Measurements from ENCODE around the gene ARHGAP26.
"Not testable (repeated sequence)": the region's sequence is repeated elsewhere in the genome, so short reads cannot be mapped to it uniquely, and the experiment has no call there.

ARHGAP26 gene

DNA sequence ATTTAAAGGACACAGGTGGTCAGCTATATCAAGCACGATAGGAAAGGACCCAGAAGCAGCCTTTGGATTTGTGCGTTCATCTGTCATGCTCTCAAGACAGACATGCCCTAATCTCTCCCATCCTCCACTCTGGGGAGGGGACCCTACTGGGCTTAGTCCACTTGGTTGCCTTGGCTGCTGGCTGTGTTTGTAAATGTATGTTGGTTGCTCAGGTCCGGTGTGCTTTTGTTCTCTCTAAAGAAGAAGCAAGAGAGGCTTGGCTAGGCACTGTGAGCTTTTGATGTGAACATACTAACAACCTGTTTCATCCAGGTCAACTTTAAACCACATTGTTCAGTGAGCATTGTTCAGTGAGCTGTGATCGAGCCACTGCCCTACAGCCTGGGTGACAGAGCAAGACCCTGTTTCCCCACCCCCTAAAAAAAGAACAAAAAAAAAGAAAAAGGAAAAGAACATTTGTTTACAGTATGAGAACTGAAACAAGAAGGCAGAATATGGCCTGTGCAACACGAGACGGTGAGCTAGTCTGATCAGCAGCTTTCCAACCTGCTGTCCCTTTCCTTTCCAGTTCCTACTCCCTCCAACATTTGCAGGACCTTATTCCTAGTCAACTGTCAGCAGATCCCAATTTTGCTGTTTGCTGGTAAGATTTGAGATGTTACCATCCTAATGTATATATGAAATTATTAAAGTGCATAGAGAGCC lies 228.3 kb downstream of the ARHGAP26 start:
- no peak for DNase-seq

DNA sequence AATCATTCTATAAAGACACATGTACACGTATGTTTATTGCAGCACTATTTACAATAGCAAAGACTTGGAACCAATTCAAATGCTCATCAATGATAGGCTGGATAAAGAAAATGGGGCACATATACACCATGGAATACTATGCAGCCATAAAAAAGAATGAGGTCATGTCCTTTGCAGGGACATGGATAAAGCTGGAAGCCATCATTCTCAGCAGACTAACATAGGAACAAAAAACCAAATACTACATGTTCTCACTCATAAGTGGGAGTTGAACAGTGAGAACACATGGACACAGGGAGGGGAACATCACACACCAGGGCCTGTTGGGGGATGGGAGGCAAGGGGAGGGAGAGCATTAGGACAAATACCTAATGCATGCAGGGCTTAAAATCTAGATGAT lies 230.4 kb downstream of the ARHGAP26 start:
- DNase-seq = not testable (repeated sequence)

DNA sequence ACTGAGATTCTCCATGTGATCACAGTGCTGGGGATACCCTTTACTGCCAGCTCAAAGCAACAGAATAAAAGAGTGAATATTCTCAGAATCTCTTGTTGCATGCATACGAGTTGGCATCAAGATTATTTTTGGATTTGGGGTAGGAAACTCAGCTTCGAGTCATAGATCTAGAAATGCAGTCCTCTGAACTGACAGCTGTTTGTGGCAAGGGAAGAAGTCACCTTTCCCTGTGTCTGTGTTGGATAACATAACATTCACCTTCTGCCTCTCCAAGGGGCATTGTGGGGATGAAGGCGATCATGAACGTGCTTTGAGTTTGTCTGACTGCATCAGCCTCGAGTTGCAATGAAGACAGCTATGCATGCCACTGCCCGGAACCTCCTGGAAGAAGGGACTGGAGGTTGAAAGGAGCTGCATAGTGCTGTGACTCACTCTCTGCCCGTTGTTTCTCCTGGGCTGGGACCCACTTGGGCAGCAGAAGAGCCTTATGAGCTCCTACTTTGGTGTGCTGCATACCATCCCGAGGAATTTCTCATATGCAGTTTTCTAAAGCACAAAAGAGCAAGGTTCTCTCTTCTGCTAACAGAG lies 231.7 kb downstream of the ARHGAP26 start:
- peak in 1 of 5 donors; percentile 70 for DNase-seq

DNA sequence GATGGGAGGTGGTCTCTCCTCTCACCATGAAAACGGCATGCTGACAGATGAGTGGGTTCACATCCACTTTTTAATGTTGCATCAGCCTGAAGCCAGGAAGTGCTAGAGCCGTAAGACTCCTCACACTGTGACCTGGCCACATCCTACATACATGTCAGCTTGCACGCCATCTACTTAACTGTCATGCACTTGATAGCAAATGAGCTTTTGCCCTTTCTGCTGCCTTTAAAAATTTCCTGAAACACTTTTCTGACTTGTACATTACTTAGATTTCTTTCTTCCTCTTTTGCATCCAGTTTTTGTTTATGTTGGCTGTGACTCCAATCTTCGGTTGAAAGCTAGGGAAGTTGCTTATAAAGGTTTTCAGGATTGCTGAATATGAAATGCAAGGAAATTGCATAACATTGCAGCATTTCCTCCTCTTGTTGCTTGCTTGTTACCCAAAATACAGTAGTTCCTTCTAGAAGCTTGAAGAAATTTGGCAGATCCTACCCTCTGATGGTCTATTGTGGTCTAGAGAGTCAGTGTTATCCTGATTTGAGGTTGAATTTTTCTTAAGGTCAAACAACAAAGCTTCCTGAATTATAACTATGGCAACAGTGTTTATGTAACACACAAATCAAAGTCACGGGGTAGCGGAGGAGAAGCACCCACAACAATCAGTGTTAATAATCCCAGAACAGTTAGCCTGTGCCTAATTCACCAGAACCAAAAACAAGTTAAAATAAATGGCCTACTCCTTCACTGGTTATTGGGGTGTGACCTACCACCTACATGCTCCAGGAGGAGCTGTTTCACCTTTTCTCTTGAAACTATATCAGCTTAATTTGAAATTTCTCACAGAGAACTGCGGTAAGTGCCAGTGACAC lies 232.5 kb downstream of the ARHGAP26 start:
- peak in 4 of 5 donors; percentile 33 to 97 (median 36) for DNase-seq

DNA sequence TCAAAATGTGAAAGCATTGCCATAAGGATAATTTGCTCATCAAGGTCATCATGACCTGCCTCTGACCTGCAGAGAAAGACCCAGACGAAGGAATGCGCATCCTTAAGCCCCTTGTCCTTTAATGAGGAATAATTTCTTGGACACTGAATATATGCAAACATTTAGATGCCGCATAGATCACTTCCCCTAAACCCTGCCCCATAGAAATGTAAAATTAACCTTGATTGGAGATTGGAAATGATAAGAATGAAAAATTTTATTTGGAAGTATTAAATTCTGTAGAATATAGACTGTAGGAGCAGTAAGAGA lies 233.1 kb downstream of the ARHGAP26 start:
- DNase-seq = no peak

DNA sequence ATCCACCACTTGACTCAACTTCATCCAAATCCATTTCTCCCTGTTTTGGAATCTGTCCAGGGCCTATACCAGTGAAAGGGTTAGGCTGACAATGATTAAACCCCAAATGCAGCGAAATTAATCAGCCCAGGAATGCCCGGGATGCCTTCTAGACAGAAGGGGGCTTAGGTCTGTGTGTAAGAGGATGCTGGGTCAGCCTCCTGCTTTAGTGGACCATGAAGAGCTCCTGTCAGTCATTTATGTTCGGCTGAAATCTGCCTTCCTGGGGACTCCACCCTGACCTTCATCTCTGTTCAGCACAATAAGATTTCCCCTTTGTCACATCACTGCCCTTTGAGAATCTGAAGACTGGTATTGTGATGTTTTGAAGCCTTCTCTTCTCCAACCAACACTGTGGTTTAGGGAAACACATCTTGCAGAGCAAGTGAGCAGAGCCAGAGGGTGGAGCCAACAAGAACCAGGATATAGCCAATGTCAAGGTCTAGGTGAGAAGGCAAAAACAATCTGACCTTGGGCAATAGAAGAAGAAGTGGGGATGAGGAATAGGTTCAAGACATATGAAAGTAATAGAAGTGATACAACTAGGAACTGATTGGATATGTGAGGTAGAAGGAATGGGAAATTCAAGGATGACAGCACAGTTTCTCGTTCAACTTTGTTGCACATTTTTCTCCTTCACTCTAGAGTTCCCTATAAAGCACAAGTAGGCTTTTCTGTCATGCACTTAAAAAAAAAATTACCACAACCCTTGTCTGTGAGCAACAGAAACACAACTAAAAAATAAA lies 234.4 kb downstream of the ARHGAP26 start:
- no peak for DNase-seq

DNA sequence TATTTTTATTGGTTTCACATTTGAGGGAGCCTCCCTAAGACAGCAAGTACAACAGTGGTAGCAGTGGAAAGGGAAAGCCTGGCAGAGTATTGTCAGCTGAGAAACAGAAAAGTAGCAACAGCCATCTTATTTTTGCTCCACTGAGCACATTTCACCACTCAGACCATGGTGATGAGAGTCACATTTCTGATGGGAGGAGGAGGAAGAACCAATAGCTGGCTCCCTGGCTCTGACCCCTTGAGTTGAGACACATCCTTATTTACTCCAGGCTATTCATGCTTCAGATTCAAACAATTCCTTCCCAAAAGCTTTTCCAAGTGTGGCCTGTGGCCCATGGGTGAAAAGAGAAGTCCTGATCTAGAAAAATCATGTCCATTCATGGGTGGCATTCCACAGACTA lies 236.3 kb downstream of the ARHGAP26 start:
- DNase-seq = no peak

DNA sequence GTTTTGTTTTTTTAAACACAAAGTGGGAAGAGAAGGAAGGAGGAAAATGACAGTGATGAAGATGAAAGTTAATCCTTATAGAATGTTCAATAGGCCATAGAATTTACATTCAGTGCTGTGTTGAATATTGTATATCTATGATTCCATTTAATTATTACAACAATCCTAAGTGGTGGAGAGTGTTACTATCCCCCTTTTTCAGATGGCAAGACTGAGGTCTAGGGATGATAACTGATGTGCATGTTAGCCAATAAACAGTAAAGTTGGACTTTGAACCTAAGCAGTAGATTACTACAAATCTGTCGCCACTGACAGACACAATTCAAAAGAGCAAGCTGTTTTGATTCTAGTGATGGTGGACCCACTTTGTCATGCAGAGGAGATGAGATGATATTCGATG lies 237.9 kb downstream of the ARHGAP26 start:
- no peak for DNase-seq

DNA sequence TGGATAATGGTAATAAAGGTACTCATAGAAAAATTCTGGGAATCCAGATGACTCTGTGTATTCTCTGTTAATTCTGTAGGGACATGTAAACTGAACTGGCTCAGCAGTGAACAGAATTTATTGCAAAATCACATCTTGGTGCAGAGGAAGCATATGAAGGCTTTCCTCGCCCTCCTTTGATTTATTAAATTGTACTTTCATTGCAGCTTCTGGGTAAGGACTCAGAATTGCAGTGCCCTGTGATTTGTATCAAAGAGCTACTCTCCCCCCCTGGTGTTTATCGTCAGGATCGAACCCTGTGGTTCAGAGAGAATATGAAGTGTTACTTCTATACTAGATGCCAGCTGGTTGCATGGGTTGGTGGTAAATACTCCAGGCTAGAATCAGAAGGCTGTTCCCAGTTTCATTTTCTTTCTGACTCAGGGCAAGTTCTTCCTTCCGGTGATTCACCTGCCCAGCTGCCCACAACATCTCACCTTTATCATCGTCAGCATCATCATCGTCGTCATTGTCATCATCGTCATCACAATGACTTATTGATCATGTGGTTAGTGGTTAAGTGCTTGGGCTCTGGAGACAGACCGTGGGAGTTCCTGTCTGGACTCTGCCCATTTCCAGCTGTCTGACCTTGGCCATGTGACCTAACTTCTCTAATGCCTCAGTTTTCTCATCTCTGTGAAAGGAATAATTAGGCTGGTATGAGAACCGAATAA lies 238.8 kb downstream of the ARHGAP26 start:
- peak; percentile 49 to 99 (median 65) for DNase-seq

DNA sequence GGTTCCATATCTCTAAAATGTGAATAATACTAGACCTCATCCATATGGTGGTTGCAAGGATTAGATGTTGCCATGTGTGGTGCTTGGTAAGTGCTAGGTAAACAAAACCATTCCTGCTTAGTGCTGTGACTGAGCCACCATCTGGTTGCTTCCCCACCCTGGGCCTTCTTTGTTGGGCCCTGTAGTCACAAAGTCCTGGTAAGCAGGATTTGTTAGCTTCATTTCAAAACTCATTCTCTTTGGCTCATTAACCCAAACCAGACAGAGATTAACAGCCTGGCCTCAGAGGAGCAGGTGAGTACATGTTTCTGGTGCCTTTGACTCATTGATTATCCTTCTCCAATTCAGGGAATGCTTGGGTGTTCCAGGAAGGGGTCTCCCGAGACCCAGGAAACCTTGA lies 240.2 kb downstream of the ARHGAP26 start:
- no peak for DNase-seq

DNA sequence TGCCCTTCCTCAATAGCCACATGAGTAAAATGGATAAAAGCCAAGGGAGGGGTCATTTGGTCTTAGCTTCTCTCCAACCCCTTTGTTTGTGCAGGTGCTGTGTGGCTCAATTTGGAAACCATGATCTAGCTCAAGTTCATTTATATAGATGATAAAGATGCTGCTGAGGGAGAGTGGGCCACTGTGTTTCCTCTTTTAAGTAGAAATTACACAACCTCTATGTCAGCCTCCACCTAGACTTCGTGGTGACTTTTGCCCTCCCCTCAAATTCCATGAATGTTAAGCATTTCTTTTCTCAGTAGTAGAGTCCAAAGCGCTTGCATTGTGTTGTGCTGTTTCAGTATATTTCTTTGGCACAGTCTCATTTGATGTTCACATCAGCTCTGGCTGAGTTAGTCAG lies 241.4 kb downstream of the ARHGAP26 start:
- DNase-seq = no peak

DNA sequence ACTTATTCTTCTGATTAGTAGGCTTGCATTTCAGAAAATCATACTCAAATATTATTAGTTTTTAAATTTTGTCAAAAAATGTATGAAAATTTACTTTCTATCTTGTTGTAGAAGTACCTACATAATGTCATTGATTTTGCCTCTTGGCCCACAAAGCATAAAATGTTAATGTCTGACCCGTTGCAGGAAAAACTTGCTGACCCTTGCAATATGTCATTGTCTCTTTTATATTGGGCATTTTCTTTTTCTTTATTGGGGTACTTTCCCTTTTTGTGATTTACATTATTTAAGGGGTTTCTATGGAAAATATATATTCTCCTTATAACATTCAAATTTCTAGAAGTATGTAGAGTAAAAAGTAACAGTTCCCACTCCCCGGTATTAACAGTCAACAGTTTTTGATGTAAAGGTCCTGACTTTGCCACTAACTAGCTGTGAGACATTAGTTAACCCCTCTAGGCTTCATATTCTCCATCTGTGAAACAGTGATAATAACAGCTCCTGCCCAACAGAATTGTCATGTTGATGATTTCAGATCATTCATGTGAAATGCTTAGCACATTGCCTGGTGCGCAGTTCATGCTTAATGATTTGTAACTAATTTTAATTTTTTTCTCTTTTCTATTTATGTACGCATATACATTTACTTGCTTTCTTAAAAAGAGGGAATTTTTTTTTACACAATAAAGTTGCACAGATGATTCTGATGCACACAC lies 243.2 kb downstream of the ARHGAP26 start:
- DNase-seq = no peak

DNA sequence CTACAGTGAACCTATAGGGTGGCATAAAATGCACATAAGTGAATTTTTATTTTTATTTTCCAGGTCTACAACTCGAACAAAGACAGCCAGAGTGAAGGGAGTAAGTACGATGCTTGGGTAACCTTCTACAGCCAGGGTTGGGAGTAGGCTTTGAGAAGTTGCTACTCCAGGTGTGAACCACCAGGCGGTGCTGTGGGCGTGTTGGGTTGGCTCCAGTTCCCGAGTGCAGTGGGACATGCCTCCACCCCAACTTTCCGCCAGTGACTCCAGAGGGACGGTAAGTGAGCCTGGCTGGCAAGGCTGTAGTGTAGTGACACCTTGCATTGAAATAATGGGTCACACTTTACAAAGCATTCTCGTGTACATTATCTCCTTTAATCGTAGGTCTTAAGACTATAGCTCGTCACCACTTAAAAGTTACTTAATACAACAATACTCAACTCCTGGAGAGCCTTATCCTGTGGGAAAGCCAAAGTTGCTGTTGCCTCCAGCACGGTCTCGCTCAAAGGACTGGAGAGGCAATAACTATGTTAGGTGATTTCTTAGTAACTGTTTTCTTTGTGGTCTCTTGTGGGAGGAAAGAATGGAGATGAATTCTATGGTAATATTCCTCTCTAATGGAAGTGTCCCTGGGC lies 244.0 kb downstream of the ARHGAP26 start:
- peak in 1 of 5 donors; percentile 38 for DNase-seq

DNA sequence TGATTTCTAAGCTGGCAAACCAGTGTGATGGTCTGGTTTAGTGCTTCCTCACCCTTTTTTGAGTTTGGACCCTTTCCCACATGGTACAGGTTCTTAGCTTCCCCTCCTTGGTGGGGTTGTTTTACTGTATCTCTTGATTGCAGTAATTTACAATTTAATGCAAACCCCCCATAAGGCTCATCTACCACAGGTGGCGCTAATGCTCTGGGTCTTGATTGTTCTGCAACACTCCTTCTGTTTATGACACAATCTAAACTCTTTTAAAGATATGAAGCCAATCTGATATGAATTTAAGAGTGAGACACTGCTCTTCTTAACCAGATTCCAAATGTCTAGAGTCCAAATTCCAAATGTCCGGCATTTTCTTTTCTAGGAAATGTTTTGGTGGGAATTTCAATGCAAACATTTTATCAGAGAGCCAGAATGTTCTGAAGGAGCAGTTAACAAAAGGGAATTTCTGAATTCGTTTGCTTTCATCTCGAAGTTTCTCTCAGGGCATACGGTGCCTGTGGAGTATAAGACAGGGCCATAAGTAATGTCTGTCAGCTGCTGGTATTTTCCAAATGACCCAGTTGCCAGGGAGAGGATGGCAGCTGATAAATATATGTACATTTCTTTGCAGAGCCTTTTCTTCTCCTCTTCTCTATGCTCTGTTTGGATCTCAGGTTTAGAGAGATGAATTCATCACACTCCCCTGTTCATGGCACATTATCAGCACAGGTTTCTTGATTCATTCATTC lies 246.8 kb downstream of the ARHGAP26 start:
- DNase-seq = peak in 4 of 5 donors; percentile 15 to 48 (median 25)

DNA sequence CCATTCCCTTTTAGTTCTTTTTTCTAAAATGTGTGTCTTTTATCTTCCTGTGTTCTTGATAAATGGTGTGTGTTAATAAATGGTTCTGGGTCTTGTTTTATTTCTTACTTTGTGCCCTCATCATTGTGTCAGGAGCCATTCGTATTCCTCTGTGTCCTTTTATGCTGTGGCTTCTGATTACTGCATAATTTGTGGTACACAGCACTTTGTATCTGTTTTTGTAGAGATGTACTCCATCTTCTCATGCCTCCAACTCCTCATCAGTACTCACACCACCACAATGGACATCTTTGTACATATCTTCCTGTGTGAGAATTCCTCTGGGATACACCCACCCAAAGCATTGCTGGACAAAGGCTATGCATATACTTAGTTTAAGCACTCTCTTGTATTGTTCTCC lies 247.4 kb downstream of the ARHGAP26 start:
- DNase-seq = no peak

DNA sequence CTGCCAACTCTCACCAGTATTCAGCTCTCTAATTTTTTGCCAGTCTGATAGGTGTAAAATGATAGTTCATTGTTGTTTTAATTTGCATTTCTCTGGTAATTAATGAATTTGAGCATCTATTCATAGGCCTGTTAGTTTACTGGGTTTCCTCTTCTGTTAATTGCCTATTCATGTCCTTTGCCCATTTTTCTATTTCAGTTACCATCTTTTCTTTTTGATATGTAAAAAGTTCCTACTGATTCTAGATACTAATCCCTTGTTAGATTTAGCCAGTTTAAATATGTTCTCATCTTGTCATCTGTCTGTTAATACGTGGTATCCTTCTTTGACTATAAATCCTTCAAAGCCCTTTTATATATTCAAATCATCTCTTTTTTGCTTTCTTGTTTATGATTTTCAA lies 247.8 kb downstream of the ARHGAP26 start:
- no peak for DNase-seq

DNA sequence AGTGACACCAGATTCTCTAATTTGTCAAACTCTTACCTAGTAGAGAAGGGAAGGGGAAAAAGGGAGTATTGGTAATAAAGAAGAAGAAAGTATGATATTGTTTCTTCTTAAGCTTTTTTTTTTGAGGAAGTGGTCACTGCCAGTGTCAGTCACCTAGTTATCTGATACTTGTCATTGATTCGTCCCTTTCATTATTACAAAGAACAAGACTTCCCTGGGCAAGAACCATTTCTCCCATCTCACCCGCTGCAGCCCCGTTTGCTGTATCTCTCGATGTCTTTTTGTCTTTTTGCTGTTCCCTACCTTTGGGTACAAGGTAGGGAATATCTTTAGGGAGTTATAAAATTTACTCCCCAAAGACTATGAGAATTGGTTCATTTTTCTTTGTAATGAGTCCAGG lies 249.0 kb downstream of the ARHGAP26 start:
- no peak for DNase-seq

DNA sequence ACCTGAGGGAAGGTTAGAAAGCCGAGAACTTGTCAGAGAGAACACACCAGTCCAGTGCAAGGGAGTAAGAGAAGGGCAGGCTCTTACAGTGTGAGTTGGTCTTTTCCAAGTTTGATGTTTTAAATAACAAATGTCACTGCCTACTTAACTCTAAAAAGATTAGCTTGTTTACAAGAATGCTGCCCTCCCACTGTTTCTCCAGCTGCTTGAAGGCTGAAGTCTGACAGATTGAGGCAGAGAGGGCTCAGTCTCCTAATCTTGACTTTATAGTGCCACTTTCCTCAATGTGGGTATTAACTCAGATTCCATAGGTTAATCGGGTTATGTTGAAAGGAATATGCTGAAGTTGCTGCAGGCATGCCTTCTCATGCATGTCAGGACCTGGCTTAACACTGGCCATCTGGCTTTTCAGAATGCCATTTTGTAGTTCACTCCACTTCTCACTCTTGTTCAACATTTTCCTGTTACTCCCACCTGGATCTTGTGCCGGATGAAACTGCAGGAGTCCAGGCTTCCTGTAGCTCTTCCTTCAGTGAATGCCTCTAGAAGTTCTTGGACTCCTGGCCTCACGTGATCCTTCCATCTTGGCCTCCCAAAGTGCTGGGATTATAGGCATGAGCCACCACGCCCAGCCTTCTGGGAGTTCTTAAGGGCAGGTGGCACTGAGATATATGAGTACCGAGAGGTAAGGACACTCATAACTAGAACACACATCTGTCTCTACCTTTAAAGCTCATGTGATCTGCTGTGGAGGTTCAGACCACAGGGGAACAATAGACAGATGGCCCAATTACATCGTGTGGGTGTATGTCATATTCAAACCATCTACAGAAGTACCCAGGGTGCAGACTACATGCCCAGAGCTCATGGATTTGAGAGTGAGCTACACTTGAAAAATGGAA lies 249.7 kb downstream of the ARHGAP26 start:
- DNase-seq = peak in 1 of 5 donors; percentile 61

DNA sequence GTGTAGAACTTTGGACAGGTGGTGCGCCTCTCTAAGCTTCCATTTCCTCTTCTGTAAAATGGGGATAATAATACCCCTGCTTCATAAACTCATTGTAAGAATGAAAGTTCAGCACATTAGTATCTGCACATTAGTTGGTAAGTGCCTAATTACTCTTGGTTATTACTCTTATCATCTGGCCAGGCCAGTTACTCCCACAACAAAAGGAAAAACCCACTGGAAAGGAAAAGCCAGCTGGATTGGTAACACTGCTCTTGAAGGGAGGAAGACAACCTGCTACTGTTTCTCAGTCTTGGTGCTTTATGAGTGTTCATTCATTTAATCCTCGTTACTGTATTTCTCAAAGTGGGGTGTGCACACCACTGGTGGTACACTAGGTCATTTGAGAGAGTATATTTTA lies 251.4 kb downstream of the ARHGAP26 start:
- DNase-seq = no peak

Measured in T-helper 1 cell (primary cell).